ENCODE measurements around the gene NCF2.

NCF2 gene

DNA sequence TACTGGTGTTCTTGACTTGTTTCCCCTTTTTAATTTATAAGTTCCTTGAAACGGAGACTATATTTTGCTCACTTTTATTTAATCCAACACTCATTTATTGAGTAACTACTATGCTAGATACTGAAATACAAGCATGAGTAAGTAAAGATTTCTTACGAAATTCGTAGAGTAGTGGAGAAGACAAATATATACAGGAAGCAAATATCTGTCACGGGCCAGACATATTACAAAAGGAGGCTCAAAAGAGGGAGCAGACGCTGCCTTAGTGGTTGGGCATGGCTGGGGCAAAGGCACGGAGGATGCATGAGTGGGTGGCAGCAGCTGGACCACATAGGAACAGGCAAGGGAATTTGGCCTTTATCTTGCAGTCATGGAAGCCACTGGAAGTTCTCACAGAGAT, 6.8 kb downstream of the NCF2 start:
- DNase-seq: no peak

DNA sequence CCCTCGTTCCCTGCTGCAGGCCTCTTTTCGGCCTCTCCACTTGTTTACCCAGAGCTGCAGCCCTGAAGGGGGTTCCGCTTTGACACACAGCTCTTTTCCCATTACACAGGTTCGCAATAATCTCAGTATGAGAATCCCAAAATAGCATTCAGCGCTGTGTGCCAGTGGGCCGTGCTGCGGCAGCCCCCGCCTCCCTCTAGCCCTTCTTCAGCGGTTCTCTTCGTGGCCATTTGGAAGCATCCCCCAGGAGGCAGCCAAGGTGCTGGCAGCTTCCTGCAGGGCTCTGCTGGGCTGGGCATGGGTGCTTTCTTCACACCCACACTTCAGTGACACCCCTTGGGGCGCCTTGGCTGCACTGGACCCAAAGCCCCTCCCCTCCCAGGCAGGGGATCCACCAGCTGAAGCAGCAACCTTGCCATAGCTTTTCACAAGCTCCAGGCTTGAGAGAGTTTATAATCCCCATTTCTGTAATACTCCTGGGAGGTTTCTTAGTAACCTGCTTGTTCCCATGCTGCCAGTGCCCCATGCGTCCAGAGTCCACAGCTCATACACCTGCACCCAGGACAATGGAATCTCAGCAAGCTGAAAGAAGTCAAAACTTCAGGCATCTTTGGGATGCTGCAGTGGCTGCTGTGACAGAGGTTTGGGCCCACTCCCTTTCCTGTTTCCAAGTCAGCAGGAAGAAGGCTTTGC, 8.1 kb downstream of the NCF2 start:
- no peak for DNase-seq

DNA sequence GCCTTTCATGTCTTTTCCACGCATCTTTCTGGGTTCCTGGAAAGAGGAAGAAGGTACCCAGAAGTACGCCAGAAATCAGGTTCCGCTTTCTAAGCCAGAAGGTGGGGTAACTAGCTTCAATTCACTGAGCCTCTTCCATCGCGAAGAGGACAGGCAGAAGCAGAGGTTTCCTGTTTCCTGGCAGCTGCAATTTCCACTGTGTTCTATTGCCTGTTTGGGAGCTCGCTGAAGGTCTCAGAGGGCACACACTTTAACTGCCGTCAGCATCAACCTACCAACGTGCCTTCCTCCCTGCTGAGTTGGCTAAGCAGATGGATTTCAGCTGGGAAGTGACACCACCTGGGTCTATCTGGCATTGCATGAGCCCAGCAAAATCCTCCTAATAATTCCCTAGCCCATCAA, 10.0 kb downstream of the NCF2 start:
- no peak for DNase-seq

DNA sequence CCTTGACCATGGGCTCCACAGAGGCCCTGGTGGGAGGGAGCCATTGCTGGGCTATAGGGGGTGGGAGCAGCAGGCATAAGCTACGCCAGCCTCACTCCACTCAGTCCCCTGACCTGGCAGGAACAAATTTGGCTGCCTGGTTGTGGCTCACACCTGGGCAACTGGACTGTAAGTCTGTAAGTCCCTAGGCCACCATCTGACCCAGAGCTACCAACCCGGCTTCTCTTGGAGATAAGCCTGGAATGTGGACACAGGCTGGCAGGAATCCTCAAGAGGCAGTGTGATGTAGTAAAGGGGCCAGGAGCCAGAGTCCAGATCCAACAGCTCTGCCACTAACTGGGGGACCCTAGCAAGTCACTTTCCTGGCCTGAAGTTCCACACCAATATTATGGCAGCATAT, 11.4 kb downstream of the NCF2 start:
- no peak for DNase-seq

DNA sequence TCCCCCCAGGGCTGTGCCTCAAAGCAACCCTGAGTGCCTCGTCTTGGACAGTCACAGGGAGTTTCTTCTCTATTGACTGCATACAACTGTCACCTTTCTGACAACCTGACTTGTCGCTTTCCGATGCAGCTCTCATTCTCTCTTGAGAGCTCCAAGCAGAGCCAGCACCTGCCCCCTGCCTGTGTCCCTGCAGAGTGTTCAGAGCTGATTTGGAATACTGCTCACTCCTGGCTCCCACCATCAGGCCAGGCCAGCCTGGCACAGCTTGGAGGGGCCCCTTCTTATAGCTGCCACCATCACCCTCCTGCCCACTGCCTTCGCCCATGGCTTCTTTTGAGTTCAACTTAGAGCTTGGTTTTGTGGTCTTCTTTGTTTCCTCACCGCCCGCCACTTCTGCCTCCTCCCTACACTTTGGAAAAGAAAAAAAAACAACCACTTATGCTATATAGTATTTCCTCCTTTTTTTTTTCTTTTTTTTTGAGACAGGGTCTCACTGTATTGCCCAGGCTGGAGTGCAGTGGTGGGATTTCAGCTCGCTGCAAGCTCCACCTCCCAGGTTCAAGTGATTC, 12.3 kb downstream of the NCF2 start:
- no peak for DNase-seq

DNA sequence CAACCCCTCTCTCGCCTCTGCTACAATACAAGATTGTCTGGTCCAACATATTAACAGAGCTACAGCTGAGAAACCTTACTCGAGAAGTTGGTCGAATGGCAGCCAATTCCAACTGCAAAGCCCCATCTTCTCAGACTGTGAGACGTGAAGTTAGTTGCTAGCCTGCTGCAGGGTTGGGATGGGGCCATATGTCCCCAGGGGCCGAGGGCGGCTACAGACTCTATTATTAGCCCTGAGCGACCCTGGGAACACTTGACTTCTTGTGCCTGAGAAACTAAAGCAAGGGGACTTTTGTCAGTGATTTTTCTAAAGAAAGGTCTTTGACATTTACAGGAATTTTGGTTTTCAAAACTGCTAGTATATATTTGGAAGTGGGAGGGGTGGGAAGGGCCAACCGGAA, 13.7 kb downstream of the NCF2 start:
- no peak for DNase-seq

DNA sequence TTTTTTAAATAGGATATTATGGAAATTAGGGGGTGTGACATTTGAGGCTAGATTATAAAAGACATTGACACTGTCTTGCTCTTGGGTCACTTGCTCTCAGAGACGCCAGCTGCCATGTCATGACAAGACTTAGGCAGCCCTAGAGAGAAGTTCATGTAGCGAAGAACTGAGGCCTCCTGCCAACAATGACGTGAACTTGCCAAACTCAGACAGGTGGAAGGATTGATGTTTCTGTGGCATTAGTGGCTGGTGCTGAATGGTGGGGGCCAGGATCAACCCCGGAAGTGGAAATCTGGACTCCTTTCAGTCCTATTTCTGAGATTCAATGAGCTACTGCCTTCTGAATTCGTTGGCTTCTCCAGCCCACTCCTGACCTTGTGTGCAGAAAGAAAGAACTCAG, 14.7 kb downstream of the NCF2 start:
- DNase-seq: no peak

DNA sequence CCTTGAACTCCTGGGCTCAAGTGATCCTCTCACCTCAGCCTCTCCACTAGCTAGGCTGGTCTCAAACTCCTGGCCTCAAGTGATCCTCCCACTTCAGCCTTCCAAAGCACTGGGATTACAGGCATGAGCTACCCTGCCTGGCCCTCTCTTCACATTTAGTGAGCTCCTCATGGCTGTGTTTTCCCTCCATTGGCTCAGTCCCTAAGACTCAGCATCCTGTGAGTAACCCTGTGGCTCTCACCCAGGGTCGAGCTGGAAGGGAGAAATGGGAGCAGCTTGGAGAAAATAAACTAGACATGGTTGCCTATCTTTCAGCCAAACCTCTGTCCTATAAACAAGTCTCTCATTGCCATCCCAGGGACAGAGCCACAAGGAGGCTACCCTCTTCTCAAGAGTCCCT, 17.5 kb downstream of the NCF2 start:
- no peak for DNase-seq

DNA sequence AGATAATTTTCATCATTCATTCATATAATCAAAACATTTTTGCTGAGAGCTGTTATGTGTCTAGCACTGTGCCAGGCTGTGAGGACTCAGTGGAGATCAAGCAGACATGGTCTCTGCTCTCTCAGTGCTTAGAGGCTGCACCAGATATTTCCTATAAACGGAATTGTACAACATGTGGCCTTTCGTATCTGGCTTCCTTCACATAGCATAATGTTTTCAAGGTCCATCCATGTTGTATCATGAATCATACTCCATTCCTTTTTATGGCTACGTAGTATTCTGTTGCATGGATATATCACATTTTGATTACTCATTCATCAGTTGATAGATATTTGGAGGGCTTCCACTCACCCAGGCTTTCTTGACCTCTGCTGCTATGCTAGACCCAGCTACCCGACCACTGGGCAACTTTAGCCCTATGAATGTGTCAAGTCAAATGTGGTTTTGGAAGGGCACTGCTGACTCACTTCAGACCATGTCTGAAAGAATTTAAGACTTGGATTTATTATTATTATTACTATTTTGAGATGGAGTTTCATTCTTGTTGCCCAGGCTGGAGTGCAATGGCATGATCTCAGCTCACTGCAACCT, 18.5 kb downstream of the NCF2 start:
- DNase-seq: no peak

DNA sequence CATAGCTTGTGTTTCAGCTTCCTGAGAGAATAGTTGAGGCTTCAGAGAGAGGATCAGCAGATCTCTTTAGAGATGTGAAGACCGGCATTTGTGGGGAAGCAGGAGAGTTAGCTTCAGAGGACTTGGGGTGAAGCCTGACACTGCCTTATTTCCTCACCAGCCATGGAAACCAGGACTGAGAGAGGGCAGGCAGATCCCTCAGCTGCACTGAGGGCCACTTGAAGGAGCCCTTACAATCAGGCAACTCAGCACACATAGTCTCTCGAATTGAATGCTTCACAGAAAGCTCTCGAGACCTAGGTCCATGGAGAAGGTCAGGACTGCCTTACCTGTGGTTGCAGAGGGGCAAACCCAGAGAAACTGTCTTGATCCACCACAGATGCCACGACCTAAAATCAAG, 19.8 kb downstream of the NCF2 start:
- DNase-seq: no peak

DNA sequence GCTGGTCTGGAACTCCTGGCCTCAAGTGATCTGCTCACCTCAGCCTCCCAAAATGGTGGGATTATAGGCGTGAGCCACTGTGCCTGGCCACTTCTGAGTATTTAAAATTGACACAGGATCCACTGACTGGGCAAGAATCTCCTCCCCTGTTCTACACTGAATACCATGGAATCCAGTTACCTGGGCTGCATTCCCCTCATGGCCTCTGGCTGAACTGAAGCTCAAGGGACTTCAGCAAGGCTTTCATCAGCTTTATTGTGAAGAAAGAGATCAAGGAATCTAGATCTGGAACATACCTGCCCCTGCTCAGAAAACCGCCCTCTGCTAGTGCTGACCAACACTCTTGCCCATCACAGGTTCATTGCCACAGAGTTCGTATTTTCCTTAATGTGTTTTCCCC, 20.5 kb downstream of the NCF2 start:
- DNase-seq: no peak

DNA sequence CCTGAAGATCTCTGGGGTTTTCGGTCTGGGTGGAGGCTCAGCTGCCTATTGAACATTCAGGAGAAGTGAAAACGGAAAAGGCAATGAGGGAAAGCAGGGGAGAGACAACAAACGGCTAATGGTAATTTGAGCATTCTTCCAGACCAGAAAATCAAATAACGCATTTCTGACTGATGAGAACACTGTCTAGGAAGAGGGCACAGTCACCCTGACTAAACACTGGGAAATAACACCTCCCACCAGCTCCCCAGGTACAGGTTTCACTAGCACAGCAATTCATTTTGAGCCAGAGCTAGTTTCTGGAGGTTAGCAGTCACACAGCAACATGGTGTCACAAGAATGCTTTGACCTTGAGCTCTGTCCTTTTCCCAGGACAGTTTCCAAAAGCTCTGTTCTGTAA, 21.1 kb downstream of the NCF2 start:
- DNase-seq: no peak

DNA sequence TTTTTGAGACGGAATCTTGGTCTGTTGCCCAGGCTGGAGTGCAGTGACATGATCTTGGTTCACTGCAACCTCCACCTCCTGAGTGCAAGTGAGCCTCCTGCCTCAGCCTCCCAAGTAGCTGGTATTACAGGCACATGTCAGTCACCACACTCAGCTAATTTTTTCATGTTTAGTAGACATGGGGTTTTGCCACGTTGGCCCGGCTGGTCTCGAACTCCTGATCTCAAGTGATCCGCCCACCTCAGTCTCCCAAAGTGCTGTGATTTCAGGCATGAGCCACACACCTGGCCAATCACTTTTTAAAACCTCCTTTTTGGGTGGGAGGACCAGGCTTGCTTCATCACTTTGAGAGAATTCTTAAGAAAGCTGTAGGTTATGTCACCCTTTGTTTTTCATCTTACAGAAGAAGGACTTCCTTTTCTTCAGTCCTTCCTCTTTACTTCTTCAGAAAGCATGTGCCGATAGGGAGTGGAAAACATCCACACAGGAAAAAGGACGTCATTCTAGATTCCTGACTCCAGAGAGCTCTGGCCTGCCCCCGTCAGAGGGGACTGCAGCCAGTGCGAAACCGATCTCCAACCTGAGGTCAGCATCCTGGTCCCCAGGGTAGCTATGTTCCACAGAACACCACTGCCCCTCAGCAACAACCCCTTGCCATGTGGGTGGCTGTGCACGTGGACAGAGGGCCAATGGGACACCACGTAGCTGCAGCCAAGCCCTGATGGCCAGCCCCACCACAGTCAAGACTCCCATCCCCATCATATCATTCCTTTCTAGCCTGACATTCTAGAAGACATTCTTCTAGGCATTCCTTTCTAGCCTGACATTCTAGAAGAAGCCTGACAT, 21.9 kb downstream of the NCF2 start:
- no peak for DNase-seq

DNA sequence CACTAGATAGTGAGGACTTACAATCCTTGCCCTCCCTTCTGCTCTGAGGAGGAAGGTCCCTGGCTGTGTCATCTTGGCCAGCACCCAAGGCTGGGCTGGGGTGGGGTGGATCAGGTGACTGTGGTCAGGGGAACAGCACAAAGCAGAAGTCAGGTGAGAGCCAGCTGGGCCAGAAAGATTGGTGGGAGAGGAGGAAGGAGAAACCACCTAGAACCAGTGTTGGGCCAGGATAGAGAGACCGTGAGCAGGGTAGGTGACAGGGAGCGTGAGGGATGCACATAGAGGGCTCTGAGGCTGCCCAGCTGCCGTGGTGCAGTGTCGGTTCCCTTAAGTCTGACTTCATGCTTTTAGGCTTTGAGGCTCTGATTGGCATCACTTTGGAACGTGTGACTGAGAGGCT, 22.7 kb downstream of the NCF2 start:
- DNase-seq: no peak

DNA sequence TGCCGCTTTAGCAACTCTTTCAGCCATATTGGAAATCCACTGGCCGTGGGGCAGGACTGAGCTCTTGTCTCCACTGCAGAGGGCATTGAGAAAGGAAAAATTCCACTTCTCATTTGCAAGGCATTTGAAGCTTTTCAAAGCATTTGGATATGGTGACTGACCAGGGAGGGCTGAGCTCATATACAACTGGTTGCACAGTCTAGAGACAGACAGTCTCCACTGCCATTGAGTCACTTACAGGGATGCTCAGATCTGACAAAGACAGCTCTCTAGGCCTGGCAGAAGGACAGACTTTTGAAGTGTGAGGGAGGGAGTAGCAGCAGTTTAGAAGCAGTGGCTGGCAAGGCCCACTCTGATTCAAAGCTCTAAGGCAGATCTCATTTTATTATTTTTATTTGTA, 24.2 kb downstream of the NCF2 start:
- DNase-seq: no peak

DNA sequence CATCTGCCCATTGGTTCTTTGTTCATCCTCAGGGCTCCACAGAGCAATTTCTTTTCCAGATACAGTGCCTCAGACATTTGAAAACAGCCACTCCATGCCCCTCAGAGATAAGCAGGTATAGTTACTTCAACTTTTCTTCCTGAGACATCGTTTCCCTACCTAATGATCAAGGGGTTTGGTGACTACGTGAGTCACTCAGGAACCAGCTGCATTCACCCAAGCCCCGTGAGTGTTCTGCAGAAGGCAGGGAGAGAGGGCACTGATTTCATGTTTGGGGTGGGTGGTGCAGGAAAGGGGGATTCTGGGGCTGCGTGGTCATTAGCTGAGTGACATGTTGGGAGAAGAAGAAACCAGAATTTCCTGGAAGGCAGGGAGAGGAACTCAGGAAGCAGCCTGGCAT, 25.0 kb downstream of the NCF2 start:
- DNase-seq: no peak

DNA sequence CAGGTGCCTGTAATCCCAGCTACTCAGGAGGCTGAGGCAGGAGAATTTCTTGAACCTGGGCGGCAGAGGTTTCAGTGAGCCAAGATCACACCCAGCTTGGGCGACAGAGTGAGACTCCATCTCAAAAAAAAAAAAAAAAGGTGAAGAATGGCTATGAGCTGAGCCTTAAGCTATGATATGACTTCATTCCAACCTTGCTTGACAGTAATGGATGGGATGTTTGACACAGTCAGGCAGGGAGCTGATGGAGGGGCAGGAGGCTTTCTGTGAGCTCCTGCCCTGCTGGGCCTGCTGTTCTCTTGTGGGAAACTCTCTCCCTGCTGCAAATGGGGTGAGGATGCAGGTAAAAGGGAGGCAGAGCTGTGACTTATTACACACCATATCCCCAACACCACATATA, 27.6 kb downstream of the NCF2 start:
- no peak for DNase-seq

DNA sequence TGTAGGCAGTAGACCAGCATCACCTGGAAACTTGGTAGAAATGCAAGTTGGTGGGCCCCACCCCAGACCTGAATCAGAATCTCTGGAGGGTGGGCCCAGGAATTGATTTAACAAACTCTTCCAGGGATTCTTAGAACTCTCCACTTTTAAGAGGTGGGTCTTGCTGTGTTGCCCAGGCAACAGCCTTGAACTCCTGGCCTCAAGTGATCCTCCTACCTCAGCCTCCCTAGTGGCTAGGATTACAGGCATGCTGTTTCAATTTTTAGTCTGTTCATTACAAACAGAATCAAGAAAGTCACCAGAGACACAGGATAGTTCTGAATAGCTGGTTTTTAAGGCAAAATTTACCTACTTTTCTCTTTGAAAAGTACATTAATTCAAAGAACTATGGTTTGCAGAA, 31.2 kb downstream of the NCF2 start:
- DNase-seq: no peak

DNA sequence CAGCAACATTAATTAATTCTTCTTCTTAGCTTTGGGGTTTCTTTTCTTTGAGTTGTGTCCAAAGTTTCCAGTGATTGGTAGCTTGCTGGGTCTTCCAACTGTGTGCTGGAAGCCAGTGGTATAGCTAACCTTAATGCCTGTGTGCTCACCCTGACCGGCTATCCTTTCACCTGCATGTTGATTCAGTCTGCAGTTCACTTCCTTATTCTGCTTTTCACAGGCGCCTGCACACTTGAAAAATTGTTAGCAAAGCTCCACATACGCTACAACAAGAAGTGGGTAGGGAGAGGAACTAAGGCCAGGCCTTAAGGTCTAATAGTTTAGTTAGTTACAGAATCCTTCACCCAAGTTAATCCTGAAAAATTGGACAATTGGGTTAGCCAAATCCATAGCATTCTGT, 35.7 kb downstream of the NCF2 start:
- DNase-seq: no peak

DNA sequence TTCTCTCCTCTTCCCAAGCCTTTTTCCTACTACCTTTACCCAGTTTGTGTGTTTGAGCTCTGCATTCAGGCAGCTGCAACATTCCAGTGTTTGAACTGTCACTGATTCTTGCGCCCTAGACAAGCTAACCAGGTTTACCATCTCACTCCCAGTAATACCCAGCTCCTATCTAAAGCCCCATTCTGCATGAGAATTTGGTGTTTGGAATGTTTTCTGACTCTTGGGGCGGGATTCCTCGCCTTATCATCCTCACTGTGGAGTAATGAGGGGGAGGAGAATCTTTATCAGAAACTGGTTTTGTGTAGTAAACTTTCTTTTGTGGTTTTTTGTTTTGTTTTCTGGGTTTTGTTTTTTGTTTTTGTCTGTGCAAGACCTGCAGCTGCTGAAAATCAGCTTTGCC, 36.5 kb downstream of the NCF2 start:
- DNase-seq: no peak

DNA sequence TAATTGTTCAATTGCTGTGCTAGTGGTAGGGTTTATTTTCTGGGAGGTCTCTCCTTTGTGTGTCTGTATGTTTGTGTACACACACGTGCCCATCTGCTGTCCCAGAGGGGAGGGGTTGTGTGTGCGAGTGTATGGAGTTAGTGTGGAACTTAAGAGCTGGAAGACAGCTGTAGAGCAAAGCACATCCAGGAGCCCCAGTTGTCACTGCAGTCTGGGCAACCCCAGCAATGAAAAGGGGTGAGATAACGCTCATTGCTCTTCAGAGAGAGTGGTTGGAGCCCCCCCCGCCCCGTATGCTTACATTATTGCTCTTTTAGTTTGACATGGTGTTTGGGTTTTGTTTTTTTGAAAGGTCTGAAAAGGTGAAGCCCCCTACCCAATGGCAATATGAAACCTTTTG, 36.9 kb downstream of the NCF2 start:
- no peak for DNase-seq

DNA sequence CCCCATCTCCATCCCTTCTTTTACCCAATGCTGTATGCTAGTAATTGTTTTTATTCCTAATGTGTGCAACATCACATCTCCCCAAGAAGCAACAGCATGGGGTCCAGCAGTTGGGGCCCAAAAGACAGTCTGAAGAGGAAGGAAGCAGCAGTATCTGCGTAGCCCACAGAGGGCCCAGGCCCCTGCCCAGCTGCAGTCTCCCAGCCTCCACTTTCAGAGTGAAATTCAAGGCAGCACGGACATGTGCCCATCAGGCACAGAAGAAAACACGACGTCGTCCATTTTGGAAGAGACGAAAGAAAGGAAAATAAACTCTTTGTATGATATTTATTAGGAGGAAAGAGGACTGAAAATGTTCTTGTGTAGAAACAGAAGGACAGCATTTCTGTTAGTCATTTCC, 37.4 kb downstream of the NCF2 start:
- DNase-seq: no peak

DNA sequence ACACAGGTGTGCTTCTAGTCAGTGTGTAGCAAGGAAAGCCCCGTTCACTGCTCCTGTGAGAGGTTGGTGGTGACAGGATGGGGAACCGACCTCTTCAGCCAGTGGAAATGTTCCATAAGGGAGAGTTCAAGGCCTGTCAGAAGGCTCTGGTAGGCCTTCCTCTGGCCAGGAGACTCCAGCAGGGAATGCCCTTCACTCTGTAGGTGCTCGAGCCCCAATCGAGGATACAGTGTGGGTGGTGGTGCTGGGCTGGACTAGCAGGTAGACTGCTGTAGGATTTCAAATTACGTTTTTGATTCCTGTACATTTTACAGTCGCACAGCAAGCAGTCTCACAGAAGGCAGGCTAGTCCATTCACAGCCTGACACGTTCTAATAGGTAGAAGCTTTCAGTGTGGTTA, 37.8 kb downstream of the NCF2 start:
- no peak for DNase-seq

DNA sequence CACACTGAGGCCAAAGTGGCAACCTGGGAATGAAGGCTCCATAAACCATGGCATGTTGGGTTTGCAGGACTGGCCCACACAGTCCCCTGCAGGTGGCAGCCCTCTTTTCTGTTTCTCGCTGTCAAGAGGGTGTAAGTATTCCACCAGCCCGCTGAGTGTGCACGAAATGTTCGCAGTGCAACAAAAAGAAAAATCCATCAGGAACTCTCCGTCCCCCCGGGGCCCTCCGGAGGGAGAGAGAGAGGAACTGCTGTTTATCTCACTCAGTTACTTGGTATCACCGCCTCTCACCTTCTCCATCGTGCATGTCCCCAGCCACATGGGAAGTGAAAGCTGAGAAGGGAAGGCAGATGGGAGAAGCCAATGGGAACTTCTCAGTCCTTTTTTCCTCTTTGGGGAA, 38.3 kb downstream of the NCF2 start:
- DNase-seq: no peak

All from T1000 (cell line).